ENCODE results near the gene LSM10. TPM values are rescaled to one million over a fixed set of nuclear protein-coding genes. Genes with fewer than 3 reads are reported as not detected.

Gene LSM10
- total RNA-seq = 28.4 and 32.8 TPM in 2 replicates
- long read RNA-seq, transcript LSM10-201 (2 exons, 850 nt) = major isoform, 9 of 9 reads
- long read RNA-seq, partial matches to known transcripts = 0 of 9 reads
- long read RNA-seq, other reads (novel, unspliced or antisense) = 0 of 9 reads

DNA sequence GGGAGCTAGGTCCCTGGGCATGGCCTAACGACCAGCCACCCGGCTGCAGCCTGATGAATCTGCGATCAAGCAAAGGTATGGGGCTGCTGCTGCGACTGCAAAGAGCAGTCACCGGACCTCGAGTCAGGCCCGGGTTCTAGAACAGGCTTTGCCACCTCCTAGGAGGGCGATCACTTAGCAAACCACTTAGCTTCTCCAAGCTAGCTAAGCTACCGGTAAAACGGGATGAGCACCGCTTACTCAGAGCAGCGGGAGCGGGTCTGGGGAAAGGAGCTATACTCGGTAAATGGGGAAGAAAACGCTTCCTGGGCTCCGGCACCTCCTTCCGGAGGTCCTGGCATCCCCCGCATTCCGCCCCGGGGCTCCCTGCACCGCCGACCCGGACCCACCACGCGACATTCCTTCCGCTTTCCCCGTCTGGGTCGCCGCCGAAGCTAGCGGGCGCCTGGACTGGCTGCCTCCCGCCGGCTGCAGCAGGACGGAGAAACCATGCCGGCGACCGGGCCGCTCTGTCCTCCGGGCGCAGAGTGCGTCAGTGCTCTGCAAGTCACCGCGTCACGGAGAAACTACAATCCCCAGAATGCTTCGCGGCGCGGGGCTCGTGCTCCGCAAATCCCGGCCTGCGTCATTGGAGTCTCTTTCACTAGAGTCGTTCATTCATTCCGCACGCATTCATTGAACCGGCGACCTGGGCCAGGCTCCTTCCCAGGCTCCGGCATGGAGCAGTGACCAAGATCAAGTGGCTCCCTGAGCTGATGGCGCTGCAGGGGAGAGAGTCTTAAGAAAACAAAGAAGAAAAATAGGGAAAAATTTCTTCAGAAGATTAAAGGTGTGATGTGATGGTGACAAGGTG, at the start of gene LSM10:
Gene LSM10 (minus strand): TSS at position 531 of the 853 bp plus-strand sequence. CDS start 3,779 bp downstream, outside the sequence.
- H3K4me1 Mint-ChIP-seq (ENCODE audit: low read depth) = peaks cover 20% of the 10 kb centered on the region
- no peaks in the 10 kb centered on the region for H3K9me3 Mint-ChIP-seq (ENCODE audit: low read depth)
- no peaks in the 10 kb centered on the region for H3K36me3 Mint-ChIP-seq (ENCODE audit: insufficient read depth)
- H3K4me3 Mint-ChIP-seq (ENCODE audit: low read depth) = peak within 1 kb of the TSS; percentile 88
- H3K27ac Mint-ChIP-seq = peak within 1 kb of the TSS; percentile 96
- no peaks in the 10 kb centered on the region for H3K27me3 Mint-ChIP-seq
- peak; percentile 83 for DNase-seq (ENCODE audit: low spot score, unreplicated experiment)
- TF ChIP-seq, protein P1, sequence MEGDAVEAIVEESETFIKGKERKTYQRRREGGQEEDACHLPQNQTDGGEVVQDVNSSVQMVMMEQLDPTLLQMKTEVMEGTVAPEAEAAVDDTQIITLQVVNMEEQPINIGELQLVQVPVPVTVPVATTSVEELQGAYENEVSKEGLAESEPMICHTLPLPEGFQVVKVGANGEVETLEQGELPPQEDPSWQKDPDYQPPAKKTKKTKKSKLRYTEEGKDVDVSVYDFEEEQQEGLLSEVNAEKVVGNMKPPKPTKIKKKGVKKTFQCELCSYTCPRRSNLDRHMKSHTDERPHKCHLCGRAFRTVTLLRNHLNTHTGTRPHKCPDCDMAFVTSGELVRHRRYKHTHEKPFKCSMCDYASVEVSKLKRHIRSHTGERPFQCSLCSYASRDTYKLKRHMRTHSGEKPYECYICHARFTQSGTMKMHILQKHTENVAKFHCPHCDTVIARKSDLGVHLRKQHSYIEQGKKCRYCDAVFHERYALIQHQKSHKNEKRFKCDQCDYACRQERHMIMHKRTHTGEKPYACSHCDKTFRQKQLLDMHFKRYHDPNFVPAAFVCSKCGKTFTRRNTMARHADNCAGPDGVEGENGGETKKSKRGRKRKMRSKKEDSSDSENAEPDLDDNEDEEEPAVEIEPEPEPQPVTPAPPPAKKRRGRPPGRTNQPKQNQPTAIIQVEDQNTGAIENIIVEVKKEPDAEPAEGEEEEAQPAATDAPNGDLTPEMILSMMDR (IDR thresholded peaks at IDR 0.05; ENCODE audit: unreplicated experiment) = no peak

DNA sequence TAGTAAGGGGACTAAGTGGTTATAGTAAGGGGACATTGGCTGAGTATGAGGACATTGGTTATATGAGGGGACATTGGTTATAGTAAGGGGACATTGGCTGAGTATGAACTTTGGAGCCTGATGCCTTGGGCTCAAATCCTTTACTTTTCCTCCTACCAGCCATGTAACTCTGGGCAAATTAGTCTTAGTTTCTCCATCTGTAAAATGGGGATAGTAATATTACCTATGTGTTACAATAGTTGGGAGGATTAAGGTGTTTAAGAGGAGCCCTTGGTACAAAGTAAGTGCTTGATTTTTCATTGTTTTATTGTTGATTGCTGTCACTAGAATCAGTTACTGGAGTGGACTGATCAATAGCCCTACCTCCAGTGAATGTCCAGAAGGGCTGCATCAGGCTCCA, 49.7 kb upstream of the LSM10 start:
- H3K36me3 Mint-ChIP-seq (ENCODE audit: insufficient read depth) = peaks cover 2% of the 10 kb centered on the region
- H3K4me1 Mint-ChIP-seq (ENCODE audit: low read depth) = peaks cover 12% of the 10 kb centered on the region
- no peak overlapping the region for H3K4me3 Mint-ChIP-seq (ENCODE audit: low read depth)
- H3K27ac Mint-ChIP-seq = no peak overlapping the region
- no peaks in the 10 kb centered on the region for H3K9me3 Mint-ChIP-seq (ENCODE audit: low read depth)
- no peaks in the 10 kb centered on the region for H3K27me3 Mint-ChIP-seq
- TF ChIP-seq, protein P1 (IDR thresholded peaks at IDR 0.05; ENCODE audit: unreplicated experiment) = no peak
- no peak for DNase-seq (ENCODE audit: low spot score, unreplicated experiment)

DNA sequence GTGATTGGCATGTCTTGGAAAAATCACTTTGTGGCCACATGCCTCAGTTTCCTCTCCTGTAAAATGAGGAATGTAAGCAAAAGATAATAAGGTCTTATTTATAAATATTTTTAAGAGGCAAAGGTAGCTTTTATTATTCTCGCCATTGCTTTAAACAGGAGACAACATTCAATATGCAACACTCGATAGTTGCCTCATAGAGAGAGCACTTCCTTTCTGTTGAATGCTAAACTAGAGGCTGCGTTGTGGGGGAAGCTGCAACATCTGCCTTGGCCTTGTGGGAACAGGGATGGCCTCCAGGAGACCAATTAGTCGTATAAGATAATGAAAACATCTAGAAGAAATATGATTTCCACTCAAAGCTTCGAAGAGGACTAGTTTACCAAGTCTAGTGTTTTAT, 49.0 kb upstream of the LSM10 start:
- no peak for DNase-seq (ENCODE audit: low spot score, unreplicated experiment)
- Mint-ChIP-seq H3K27ac (peak overlapping the region; percentile 74), H3K27me3 (no peaks in the 10 kb centered on the region), H3K4me1 (ENCODE audit: low read depth) (peaks cover 12% of the 10 kb centered on the region), H3K36me3 (ENCODE audit: insufficient read depth) (peaks cover 2% of the 10 kb centered on the region), H3K9me3 (ENCODE audit: low read depth) (no peaks in the 10 kb centered on the region), H3K4me3 (ENCODE audit: low read depth) (no peak overlapping the region)
- TF ChIP-seq, protein P1 (IDR thresholded peaks at IDR 0.05; ENCODE audit: unreplicated experiment) = no peak

DNA sequence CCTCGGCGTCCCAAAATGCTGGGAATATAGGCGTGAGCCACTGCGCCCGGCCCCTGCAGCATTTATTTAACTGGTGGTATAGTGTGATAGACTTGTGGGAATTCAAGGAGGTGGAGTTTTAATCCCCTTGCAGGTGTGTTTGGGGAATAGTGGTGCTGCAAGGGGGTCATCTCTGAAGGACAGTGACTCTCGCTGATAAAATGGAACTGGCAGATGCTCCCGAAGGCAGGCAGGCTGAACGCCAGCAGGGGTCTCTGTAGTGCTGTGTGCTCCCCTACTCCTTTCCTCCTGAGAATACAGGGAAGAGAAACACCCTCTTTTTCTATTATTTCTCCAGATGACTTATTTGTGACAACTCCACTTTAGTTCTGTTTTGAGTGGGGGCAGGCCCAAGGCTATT, 48.6 kb upstream of the LSM10 start:
- Mint-ChIP-seq H3K27ac (no peak overlapping the region), H3K27me3 (no peaks in the 10 kb centered on the region), H3K4me1 (ENCODE audit: low read depth) (peaks cover 9% of the 10 kb centered on the region), H3K36me3 (ENCODE audit: insufficient read depth) (peaks cover 2% of the 10 kb centered on the region), H3K9me3 (ENCODE audit: low read depth) (no peaks in the 10 kb centered on the region), H3K4me3 (ENCODE audit: low read depth) (no peak overlapping the region)
- DNase-seq (ENCODE audit: low spot score, unreplicated experiment) = no peak
- TF ChIP-seq, protein P1 (IDR thresholded peaks at IDR 0.05; ENCODE audit: unreplicated experiment) = peak; percentile 38

DNA sequence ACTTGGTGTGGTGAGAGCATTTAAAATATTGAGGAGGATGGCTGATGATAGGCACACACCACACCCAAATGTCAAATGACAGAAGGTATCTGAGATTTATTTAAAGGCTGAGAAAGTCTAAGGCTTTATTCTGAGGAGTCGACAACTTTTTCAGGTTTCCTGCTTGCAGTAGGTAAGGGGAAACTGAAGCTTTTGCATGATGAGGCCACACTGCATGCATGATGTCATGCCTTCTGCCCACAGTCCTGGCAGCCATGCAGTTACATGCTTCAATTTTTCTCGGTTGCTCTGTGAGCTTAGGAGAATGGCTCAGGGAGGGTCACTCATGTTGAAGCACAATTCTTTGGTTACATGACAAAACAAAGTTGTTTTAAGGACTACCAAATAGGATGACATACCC, 45.6 kb upstream of the LSM10 start:
- TF ChIP-seq, protein P1 (IDR thresholded peaks at IDR 0.05; ENCODE audit: unreplicated experiment) = no peak
- Mint-ChIP-seq H3K9me3 (ENCODE audit: low read depth) (no peaks in the 10 kb centered on the region), H3K27ac (no peak overlapping the region), H3K4me3 (ENCODE audit: low read depth) (no peak overlapping the region), H3K36me3 (ENCODE audit: insufficient read depth) (peaks cover 4% of the 10 kb centered on the region), H3K4me1 (ENCODE audit: low read depth) (peaks cover 7% of the 10 kb centered on the region), H3K27me3 (no peaks in the 10 kb centered on the region)
- no peak for DNase-seq (ENCODE audit: low spot score, unreplicated experiment)

Measured in progenitor cell of endocrine pancreas (in vitro differentiated cells).